OCI-LY1 (cell line): Measurements from ENCODE around the gene LEF1.

Experiments used
- H2AFZ ChIP-seq: fragments of 200-600 bp; sonication (generic), shearing (Covaris generic); 2 replicates; pipeline ENCODE4 v1.6.0; 2014; ENCODE audit warnings: antibody characterized with exemption, mild to moderate bottlenecking, low read length
- H3F3A ChIP-seq: fragments of 200-600 bp; sonication (generic), shearing (Covaris generic); 2 replicates; pipeline ENCODE4 v1.6.0; 2014; ENCODE audit warnings: mild to moderate bottlenecking, antibody characterized with exemption, low read length, moderate library complexity; ENCODE audit not compliant: insufficient read depth
- H3K27ac ChIP-seq: fragments of 200-600 bp; sonication (generic); 2 replicates; pipeline ENCODE4 v1.5.1; 2014; ENCODE audit warnings: low read length, mixed run types, mild to moderate bottlenecking, low read depth; ENCODE audit not compliant: poor library complexity, severe bottlenecking
- H3K27me3 ChIP-seq: fragments of 200-600 bp; sonication (generic); 2 replicates; pipeline ENCODE4 v1.6.0; 2014; ENCODE audit warnings: antibody characterized with exemption, mild to moderate bottlenecking, low read length, moderate library complexity; ENCODE audit not compliant: insufficient read depth
- H3K36me3 ChIP-seq: fragments of 200-600 bp; sonication (generic); 2 replicates; pipeline ENCODE4 v1.6.1; 2014; ENCODE audit warnings: mild to moderate bottlenecking, antibody characterized with exemption, low read length, moderate library complexity, mixed read lengths; ENCODE audit not compliant: insufficient read depth
- H3K4me1 ChIP-seq: fragments of 200-600 bp; sonication (generic); 2 replicates; pipeline ENCODE4 v1.5.1; 2014; ENCODE audit warnings: mild to moderate bottlenecking, low read length, moderate library complexity; ENCODE audit not compliant: insufficient read depth, severe bottlenecking
- H3K4me2 ChIP-seq: fragments of 200-600 bp; sonication (generic), shearing (Covaris generic); 2 replicates; pipeline ENCODE4 v1.6.1; 2014; ENCODE audit warnings: low read length
- H3K4me3 ChIP-seq: fragments of 200-600 bp; sonication (generic); 2 replicates; pipeline ENCODE4 v1.5.1; 2014; ENCODE audit warnings: low read length, low read depth, mild to moderate bottlenecking, mixed read lengths; ENCODE audit not compliant: poor library complexity, severe bottlenecking
- H3K79me2 ChIP-seq: fragments of 200-600 bp; shearing (Covaris generic); 2 replicates; pipeline ENCODE4 v1.6.1; 2016; ENCODE audit warnings: mixed run types, low read length, mixed read lengths; ENCODE audit not compliant: insufficient read depth
- H3K9ac ChIP-seq: fragments of 200-600 bp; sonication (generic), shearing (Covaris generic); 2 replicates; pipeline ENCODE4 v1.6.1; 2014; ENCODE audit warnings: mild to moderate bottlenecking, low read length, mixed read lengths
- H3K9me2 ChIP-seq: fragments of 200-600 bp; sonication (generic), shearing (Covaris generic); 2 replicates; pipeline ENCODE4 v1.6.1; 2014; ENCODE audit warnings: low read depth, mild to moderate bottlenecking, low read length, mixed read lengths
- H3K9me3 ChIP-seq: fragments of 200-600 bp; shearing (Covaris generic); 2 replicates; pipeline ENCODE4 v1.6.1; 2014; ENCODE audit warnings: low read length, mixed read lengths
- H4K20me1 ChIP-seq: fragments of 200-600 bp; sonication (generic), shearing (Covaris generic); 2 replicates; pipeline ENCODE4 v1.6.0; 2016; ENCODE audit warnings: mild to moderate bottlenecking, low read length; ENCODE audit not compliant: insufficient read depth
- CTCF ChIP-seq: fragments of 200-600 bp; sonication (generic), shearing (Covaris generic); IDR thresholded peaks from 2 replicates; pipeline ENCODE4 v1.5.1; 2017; ENCODE audit warnings: mild to moderate bottlenecking, antibody characterized with exemption, low read length, moderate library complexity, mixed read lengths
- EZH2 ChIP-seq: fragments of 200-600 bp; sonication (generic), shearing (Covaris generic); IDR thresholded peaks from 2 replicates; pipeline ENCODE4 v1.8.0; 2017; ENCODE audit warnings: borderline replicate concordance, mixed run types, mild to moderate bottlenecking, antibody characterized with exemption, low read length, moderate library complexity, mixed read lengths

The LEF1 gene

GRCh38 chr4:108003982-108004515 is 164.7 kb downstream of the LEF1 start:
- Histone ChIP-seq H3K36me3 (peaks cover 24% of the 10 kb centered on the region), H3K27me3 (no peaks in the 10 kb centered on the region), H4K20me1 (no peaks in the 10 kb centered on the region), H3K9ac (no peak overlapping the region), H3K79me2 (peaks cover 4% of the 10 kb centered on the region), H3K27ac (no peak overlapping the region), H3F3A (no peaks in the 10 kb centered on the region), H3K9me2 (no peaks in the 10 kb centered on the region), H2AFZ (no peak overlapping the region), H3K4me3 (no peak overlapping the region), H3K4me2 (no peak overlapping the region), H3K9me3 (no peaks in the 10 kb centered on the region), H3K4me1 (peaks cover 7% of the 10 kb centered on the region)
- TF ChIP-seq CTCF (no peak), EZH2 (no peak)

- H3K9me3 ChIP-seq: no peaks in the 10 kb centered on the region
- peaks cover 11% of the 10 kb centered on the region; the same call in 1 of the 2 replicates for H3K79me2 ChIP-seq
- TF ChIP-seq CTCF (no peak), EZH2 (no peak)
- H3K4me1 ChIP-seq: peaks cover 15% of the 10 kb centered on the region
- H3K4me2 ChIP-seq: no peak overlapping the region
- no peak overlapping the region for H2AFZ ChIP-seq
- H3K4me3 ChIP-seq: no peak overlapping the region
- H3K27ac ChIP-seq: no peak overlapping the region
- no peak overlapping the region for H3K9ac ChIP-seq
- no peaks in the 10 kb centered on the region for H3K27me3 ChIP-seq
- no peaks in the 10 kb centered on the region for H4K20me1 ChIP-seq
- H3K36me3 ChIP-seq: peaks cover 44% of the 10 kb centered on the region
- no peaks in the 10 kb centered on the region for H3F3A ChIP-seq
- H3K9me2 ChIP-seq: no peaks in the 10 kb centered on the region
Observed at GRCh38 chr4:108001540-108002135, 167.1 kb downstream of the LEF1 start.

GRCh38 chr4:107999932-108000539 is 168.7 kb downstream of the LEF1 start:
- no peaks in the 10 kb centered on the region for H3F3A ChIP-seq
- H3K9ac ChIP-seq: no peak overlapping the region
- H3K79me2 ChIP-seq: peaks cover 27% of the 10 kb centered on the region

More at GRCh38 chr4:107999932-108000539, 168.7 kb downstream of the LEF1 start:
- H3K4me2 ChIP-seq: no peak overlapping the region
- no peak for TF ChIP-seq CTCF
- TF ChIP-seq EZH2: no peak
- H3K9me2 ChIP-seq: no peaks in the 10 kb centered on the region
- H3K36me3 ChIP-seq: peaks cover 57% of the 10 kb centered on the region
- no peak overlapping the region for H3K27ac ChIP-seq
- H3K9me3 ChIP-seq: no peaks in the 10 kb centered on the region
- no peak overlapping the region for H2AFZ ChIP-seq
- H3K4me1 ChIP-seq: peaks cover 20% of the 10 kb centered on the region
- H3K4me3 ChIP-seq: no peak overlapping the region
- H3K27me3 ChIP-seq: no peaks in the 10 kb centered on the region
- no peaks in the 10 kb centered on the region for H4K20me1 ChIP-seq
